ENCODE data around the gene NHS. TPM values are rescaled to one million over a fixed set of nuclear protein-coding genes. Genes with fewer than 3 reads are reported as not detected.
A peak's percentile ranks its signal among the peaks of the same experiment; 100 is the strongest.

Gene NHS
- polyA plus RNA-seq, 4 donors: 13.8 to 29.4 (median 18.9) TPM

- DNase-seq (ENCODE audit: low read depth in 4 of 4, low spot score in 2 of 4): no peak
Observed at GRCh38 chrX:17580539-17581152, 205.6 kb downstream of the NHS start.

GRCh38 chrX:17581641-17582040 lies 206.6 kb downstream of the NHS start:
- DNase-seq (ENCODE audit: low read depth in 4 of 4, low spot score in 2 of 4): no peak

- no peak for DNase-seq (ENCODE audit: low read depth in 4 of 4, low spot score in 2 of 4)
Observed at GRCh38 chrX:17584248-17584681, 209.3 kb downstream of the NHS start.

GRCh38 chrX:17585006-17585405 lies 210.0 kb downstream of the NHS start:
- DNase-seq (ENCODE audit: low read depth in 4 of 4, low spot score in 2 of 4): no peak

- DNase-seq (ENCODE audit: low read depth in 4 of 4, low spot score in 2 of 4): no peak
Observed at GRCh38 chrX:17587366-17587765, 212.4 kb downstream of the NHS start.

- no peak for DNase-seq (ENCODE audit: low read depth in 4 of 4, low spot score in 2 of 4)
Observed at GRCh38 chrX:17588303-17588702, 213.3 kb downstream of the NHS start.

- peak in 1 of 4 donors; percentile 50 for DNase-seq (ENCODE audit: low read depth in 4 of 4, low spot score in 2 of 4)
Observed at GRCh38 chrX:17590892-17591740, 216.1 kb downstream of the NHS start.

- no peak for DNase-seq (ENCODE audit: low read depth in 4 of 4, low spot score in 2 of 4)
Observed at GRCh38 chrX:17591741-17592110, 216.7 kb downstream of the NHS start.

- no peak for DNase-seq (ENCODE audit: low read depth in 4 of 4, low spot score in 2 of 4)
Observed at GRCh38 chrX:17592117-17592516, 217.1 kb downstream of the NHS start.

- DNase-seq (ENCODE audit: low read depth in 4 of 4, low spot score in 2 of 4): no peak
Observed at GRCh38 chrX:17594693-17595092, 219.7 kb downstream of the NHS start.

- DNase-seq (ENCODE audit: low read depth in 4 of 4, low spot score in 2 of 4): no peak
Observed at GRCh38 chrX:17595456-17596035, 220.5 kb downstream of the NHS start.

GRCh38 chrX:17596061-17596460 lies 221.1 kb downstream of the NHS start:
- no peak for DNase-seq (ENCODE audit: low read depth in 4 of 4, low spot score in 2 of 4)

GRCh38 chrX:17596546-17597205 lies 221.7 kb downstream of the NHS start:
- no peak for DNase-seq (ENCODE audit: low read depth in 4 of 4, low spot score in 2 of 4)

GRCh38 chrX:17597327-17597726 lies 222.3 kb downstream of the NHS start:
- no peak for DNase-seq (ENCODE audit: low read depth in 4 of 4, low spot score in 2 of 4)

- DNase-seq (ENCODE audit: low read depth in 4 of 4, low spot score in 2 of 4): no peak
Observed at GRCh38 chrX:17597836-17598439, 222.9 kb downstream of the NHS start.

- no peak for DNase-seq (ENCODE audit: low read depth in 4 of 4, low spot score in 2 of 4)
Observed at GRCh38 chrX:17601441-17602200, 226.6 kb downstream of the NHS start.

GRCh38 chrX:17602245-17602644 lies 227.2 kb downstream of the NHS start:
- DNase-seq (ENCODE audit: low read depth in 4 of 4, low spot score in 2 of 4): no peak

GRCh38 chrX:17603196-17603595 lies 228.2 kb downstream of the NHS start:
- no peak for DNase-seq (ENCODE audit: low read depth in 4 of 4, low spot score in 2 of 4)

- no peak for DNase-seq (ENCODE audit: low read depth in 4 of 4, low spot score in 2 of 4)
Observed at GRCh38 chrX:17605676-17606075, 230.7 kb downstream of the NHS start.

GRCh38 chrX:17606231-17606630 lies 231.2 kb downstream of the NHS start:
- DNase-seq (ENCODE audit: low read depth in 4 of 4, low spot score in 2 of 4): no peak

All from left renal cortex interstitium (tissue), 4 donors.